ENCODE data around the gene GNG7.
"Not testable (repeated sequence)": the region's sequence is repeated elsewhere in the genome, so short reads cannot be mapped to it uniquely, and the experiment has no call there.

The GNG7 gene

GRCh38 chr19:2533686-2534422, 168.6 kb downstream of the GNG7 start:
- DNase-seq (ENCODE audit: low read depth): no peak

- no peak for DNase-seq (ENCODE audit: low read depth)
Observed at GRCh38 chr19:2533072-2533425, 169.4 kb downstream of the GNG7 start.

DNA sequence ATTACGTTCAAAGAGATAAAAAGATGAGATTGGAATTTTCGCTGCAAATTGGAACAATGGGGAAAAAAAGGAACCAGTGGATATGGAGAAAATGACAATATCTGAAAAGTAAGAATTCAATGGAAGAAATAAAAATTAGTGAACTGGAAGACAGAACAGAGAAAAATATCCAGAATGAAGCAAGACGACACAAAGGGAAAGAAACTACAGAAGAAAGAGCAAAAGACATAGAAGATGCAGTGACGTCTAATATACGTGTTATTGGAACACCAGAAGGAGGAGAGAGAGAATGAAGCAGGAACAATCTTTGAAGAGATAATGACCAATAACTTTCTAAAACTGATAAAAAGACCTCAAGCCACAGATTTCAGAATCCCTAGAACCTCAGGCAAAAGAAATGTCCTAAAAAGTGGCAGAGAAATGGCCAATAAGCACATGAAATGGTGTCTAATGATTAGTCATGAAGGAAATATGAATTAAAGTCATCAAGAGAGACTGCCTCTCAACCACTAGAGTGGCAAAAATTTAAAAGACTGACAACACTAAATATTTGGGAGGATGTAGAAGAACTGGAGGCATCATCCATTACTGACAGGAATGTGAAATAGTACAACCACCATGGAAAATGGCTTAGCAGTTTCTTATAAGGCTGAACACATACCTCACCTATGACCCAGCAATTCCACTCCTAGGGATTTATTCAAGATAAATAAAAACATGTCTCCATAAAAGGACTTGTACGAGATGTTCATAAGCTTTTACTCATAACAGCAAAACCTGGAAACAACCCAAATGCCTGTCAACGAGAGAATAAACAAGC, 170.0 kb downstream of the GNG7 start:
- DNase-seq (ENCODE audit: low read depth): no peak

DNA sequence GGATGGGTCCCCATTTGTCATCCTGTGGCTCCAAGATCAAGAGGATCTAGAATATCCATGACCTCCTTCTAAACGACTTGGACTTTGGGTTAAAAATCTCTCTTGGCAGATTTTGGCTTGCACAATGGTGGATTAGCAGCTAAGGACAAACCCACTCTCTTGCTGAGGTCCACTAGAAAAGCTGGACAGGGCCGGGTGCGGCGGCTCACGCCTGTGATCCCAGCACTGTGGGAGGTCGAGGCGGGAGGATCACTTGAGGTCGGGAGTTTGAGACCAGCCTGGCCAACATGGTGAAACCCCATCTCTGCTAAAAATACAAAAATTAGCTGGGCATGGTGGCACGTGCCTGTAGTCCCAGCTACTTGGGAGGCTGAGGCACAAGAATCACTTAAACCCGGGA, 172.6 kb downstream of the GNG7 start:
- not testable (repeated sequence) for DNase-seq (ENCODE audit: low read depth)

DNA sequence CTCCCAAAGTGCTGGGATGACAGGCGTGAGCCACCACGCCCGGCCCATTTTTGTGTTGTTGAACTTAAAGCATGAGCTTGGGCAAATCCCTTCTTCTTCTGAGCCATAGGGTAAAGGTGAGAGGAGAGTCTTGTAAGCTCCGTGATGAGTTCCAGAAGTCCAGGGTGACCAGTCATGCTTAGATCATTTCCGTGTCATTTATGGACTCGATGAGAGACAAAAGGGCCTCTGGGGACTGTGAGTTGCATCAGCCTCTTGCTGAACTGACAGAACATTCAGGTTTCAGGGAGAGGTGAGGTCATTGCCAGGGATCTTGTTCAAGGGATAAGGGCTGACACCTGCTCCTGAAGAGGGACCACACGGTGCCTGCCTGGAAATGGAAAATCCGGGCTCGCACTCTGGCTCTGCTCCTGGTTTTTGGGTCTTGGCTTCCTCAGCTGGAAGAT, 173.0 kb downstream of the GNG7 start:
- no peak for DNase-seq (ENCODE audit: low read depth)

- DNase-seq (ENCODE audit: low read depth): no peak
Observed at GRCh38 chr19:2528675-2529101, 173.8 kb downstream of the GNG7 start.

GRCh38 chr19:2527686-2528085, 174.8 kb downstream of the GNG7 start:
- DNase-seq (ENCODE audit: low read depth): no peak

- DNase-seq (ENCODE audit: low read depth): no peak
Observed at GRCh38 chr19:2527171-2527570, 175.3 kb downstream of the GNG7 start.

- no peak for DNase-seq (ENCODE audit: low read depth)
Observed at GRCh38 chr19:2524840-2525723, 177.4 kb downstream of the GNG7 start.

DNA sequence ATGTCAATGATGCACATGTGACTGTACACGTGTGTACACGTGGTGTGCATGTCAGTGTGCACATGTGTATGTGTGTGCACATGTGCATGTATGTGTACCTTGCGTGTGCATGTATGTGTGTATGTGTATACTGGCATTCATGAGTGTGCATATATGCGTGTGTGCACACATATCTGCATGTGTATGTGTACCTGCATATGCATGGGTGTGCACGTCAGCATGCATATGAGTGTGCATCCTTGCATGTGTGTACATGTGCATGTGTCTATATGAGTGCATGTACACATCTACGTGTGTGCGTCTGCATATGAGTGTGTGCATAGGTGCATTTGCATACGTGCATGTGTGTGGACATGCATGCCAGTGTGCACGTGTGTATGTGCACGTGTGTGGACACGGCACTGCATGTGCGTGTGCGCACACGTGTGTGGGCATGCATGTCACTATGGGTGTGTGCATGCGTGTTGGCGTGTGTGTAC, 178.1 kb downstream of the GNG7 start:
- DNase-seq (ENCODE audit: low read depth): no peak

GRCh38 chr19:2523630-2524311, 178.7 kb downstream of the GNG7 start:
- no peak for DNase-seq (ENCODE audit: low read depth)

- DNase-seq (ENCODE audit: low read depth): no peak
Observed at GRCh38 chr19:2519482-2519881, 183.0 kb downstream of the GNG7 start.

- not testable (repeated sequence) for DNase-seq (ENCODE audit: low read depth)
Observed at GRCh38 chr19:2518856-2519255, 183.6 kb downstream of the GNG7 start.

DNA sequence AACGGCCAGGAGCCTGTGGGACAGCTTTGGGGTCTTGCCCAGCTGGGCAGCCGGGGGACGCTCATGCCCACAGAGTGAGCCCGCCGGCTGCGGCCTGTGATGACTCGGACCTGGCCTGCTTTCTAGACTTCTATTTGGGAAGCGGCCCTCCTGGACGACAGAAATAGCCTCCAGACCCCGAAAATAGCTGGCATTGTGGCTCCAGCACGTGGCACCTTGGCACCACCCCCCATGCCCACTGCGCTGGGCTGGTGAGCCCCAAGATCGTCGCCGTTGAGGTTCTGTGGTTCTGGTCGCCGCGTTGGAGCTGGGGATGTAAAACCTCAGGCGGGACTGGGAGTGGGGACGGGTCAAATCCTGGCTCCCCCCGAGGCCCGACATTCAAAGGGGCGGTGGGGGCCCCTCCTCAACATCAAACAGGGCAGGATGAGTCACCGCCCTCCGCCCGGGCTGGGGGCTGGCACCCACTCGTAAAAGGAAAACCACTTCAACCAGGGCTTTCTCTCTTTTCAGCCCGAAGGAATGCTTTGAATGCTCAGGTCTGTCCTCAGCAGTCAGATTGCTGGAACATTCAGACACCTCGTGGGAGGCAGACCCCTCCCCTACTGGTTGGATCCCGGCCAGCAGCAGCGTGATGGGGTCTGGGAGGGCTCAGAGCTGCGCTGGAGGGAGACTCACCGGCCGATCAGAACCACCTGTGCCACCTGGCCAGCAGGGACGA, 184.5 kb downstream of the GNG7 start:
- no peak for DNase-seq (ENCODE audit: low read depth)

GRCh38 chr19:2516727-2517126, 185.8 kb downstream of the GNG7 start:
- no peak for DNase-seq (ENCODE audit: low read depth)

- DNase-seq (ENCODE audit: low read depth): no peak
Observed at GRCh38 chr19:2514981-2515518, 187.4 kb downstream of the GNG7 start.

- DNase-seq (ENCODE audit: low read depth): no peak
Observed at GRCh38 chr19:2512523-2513431, 189.7 kb downstream of the GNG7 start.

GRCh38 chr19:2511991-2512390, 190.5 kb downstream of the GNG7 start:
- DNase-seq (ENCODE audit: low read depth): no peak

- no peak for DNase-seq (ENCODE audit: low read depth)
Observed at GRCh38 chr19:2511570-2511969, 190.9 kb downstream of the GNG7 start.

- DNase-seq (ENCODE audit: low read depth): no peak
Observed at GRCh38 chr19:2509096-2509495, 193.4 kb downstream of the GNG7 start.

Data from activated T-cell treated with anti-CD3 and anti-CD28 coated beads for 24 hours (primary cell).